Mucosa of stomach (tissue), 1 donor: ENCODE data around the gene ALK.

Source experiments
- H3K27me3 ChIP-seq: one replicate; pipeline ENCODE4 v1.7.0; 2013; ENCODE audit warnings: mild to moderate bottlenecking, low read length; ENCODE audit not compliant: control insufficient read depth, insufficient read depth
- H3K36me3 ChIP-seq: one replicate; pipeline ENCODE4 v1.7.0; 2013; ENCODE audit warnings: low read length; ENCODE audit not compliant: control insufficient read depth, insufficient read depth
- H3K4me1 ChIP-seq: one replicate; pipeline ENCODE4 v1.7.0; 2013; ENCODE audit warnings: mild to moderate bottlenecking, low read length; ENCODE audit not compliant: control insufficient read depth, insufficient read depth
- H3K4me3 ChIP-seq: one replicate; pipeline ENCODE4 v1.7.0; 2013; ENCODE audit warnings: low read length
- H3K9ac ChIP-seq: one replicate; pipeline ENCODE4 v1.7.0; 2013; ENCODE audit warnings: mild to moderate bottlenecking, low read length, moderate library complexity
- H3K9me3 ChIP-seq: one replicate; pipeline ENCODE4 v1.7.0; 2013; ENCODE audit warnings: mild to moderate bottlenecking, low read length, moderate library complexity; ENCODE audit not compliant: control insufficient read depth
- donor health status: Pancreatic carcinoma.

The ALK gene

DNA sequence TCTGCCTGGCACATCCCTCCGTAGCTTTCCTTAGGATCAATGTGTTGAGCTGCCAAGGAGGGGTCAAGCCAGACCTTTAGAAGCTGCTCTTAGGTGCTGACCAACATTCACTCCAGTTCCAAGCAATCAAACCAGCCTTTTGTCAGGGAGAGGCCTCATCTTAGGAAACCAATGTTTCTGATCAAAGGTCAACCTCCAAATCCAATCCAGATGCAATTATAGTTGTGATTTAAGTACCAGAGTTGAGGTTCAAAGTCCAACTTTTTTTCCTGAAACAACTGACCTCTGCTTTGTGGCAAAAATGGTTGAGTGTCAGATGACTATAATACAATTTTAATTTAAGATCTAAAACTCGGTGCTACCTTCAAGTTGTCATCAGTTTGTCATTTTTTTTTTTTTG lies 303.4 kb downstream of the ALK start:
- no peaks in the 10 kb centered on the region for H3K27me3 ChIP-seq
- H3K9me3 ChIP-seq: no peaks in the 10 kb centered on the region
- H3K4me1 ChIP-seq: peaks cover 21% of the 10 kb centered on the region
- H3K9ac ChIP-seq: no peak overlapping the region
- no peaks in the 10 kb centered on the region for H3K36me3 ChIP-seq
- H3K4me3 ChIP-seq: no peak overlapping the region

DNA sequence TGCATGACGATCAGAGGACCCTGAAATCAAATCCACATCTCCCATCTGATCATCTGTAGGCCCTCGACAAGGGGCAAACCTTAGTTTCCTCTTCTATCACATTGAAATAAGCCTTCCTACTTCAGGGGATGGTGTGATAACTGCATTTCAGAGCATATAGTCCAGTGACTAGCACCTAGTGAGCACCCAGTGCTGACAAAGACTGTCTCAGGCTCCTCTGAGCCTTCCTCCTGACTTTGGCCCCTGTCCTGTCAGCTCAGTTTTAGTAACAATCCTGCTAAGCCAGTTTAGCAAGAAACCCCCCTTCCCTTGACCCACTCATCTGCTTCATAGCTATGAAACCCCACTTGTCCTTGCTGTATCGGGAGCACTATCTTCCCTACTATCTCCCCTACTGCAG lies 304.0 kb downstream of the ALK start:
- Histone ChIP-seq H3K4me3 (no peak overlapping the region), H3K27me3 (no peaks in the 10 kb centered on the region), H3K36me3 (no peaks in the 10 kb centered on the region), H3K4me1 (peaks cover 21% of the 10 kb centered on the region), H3K9me3 (no peaks in the 10 kb centered on the region), H3K9ac (no peak overlapping the region)

DNA sequence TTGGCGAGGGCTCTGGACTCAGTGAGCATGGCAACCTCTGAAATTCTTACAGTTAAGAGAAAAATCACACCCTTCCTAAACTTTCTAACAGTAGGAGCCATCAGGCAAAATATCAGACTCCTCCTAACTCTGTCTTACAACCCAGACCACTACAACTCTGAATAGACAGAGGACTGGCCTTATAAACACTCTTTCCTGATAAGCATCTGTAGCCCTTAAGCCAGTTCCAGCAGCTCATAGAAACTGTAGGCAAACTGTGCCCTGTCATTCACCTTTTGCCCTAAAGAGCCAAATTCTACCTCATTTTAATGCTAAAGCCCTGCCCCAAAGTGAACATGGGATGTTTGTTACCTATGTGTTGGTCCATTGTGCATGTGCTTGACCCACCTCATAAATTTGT lies 304.8 kb downstream of the ALK start:
- no peak overlapping the region for H3K9ac ChIP-seq
- H3K9me3 ChIP-seq: no peaks in the 10 kb centered on the region
- no peaks in the 10 kb centered on the region for H3K27me3 ChIP-seq
- no peaks in the 10 kb centered on the region for H3K36me3 ChIP-seq
- no peak overlapping the region for H3K4me3 ChIP-seq
- H3K4me1 ChIP-seq: peaks cover 26% of the 10 kb centered on the region

GRCh38 chr2:29615841-29616240 lies 305.5 kb downstream of the ALK start:
- Histone ChIP-seq H3K4me1 (peaks cover 29% of the 10 kb centered on the region), H3K36me3 (no peaks in the 10 kb centered on the region), H3K27me3 (no peaks in the 10 kb centered on the region), H3K9ac (no peak overlapping the region), H3K9me3 (no peaks in the 10 kb centered on the region), H3K4me3 (no peak overlapping the region)

DNA sequence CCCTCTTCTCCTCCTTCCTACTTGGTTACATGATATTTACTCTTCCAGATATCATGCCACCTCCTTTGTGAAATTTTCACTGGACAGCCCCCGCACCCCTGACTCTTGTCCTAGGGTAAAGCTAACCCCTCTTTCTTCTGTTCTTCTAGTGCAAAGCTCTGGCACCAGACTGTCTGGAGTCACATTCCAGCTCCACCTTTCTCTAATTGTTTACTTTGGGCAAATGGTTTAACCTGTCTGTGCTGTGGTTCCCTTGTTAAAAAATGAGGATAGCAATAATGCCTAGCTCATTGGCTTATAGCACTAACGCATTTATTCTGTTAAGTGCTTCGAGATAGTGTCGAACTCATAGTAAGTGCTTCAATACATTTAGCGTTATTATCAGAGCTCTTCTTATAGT lies 306.2 kb downstream of the ALK start:
- no peaks in the 10 kb centered on the region for H3K27me3 ChIP-seq
- H3K4me3 ChIP-seq: no peak overlapping the region
- H3K36me3 ChIP-seq: no peaks in the 10 kb centered on the region
- H3K9me3 ChIP-seq: no peaks in the 10 kb centered on the region
- no peak overlapping the region for H3K9ac ChIP-seq
- peaks cover 29% of the 10 kb centered on the region for H3K4me1 ChIP-seq

- Histone ChIP-seq H3K4me1 (peaks cover 29% of the 10 kb centered on the region), H3K4me3 (no peak overlapping the region), H3K27me3 (no peaks in the 10 kb centered on the region)
Measured at GRCh38 chr2:29614295-29614830, 307.0 kb downstream of the ALK start.

GRCh38 chr2:29613792-29614266 lies 307.6 kb downstream of the ALK start:
- Histone ChIP-seq H3K27me3 (no peaks in the 10 kb centered on the region), H3K4me1 (peaks cover 29% of the 10 kb centered on the region), H3K4me3 (no peak overlapping the region), H3K36me3 (no peaks in the 10 kb centered on the region), H3K9ac (no peak overlapping the region), H3K9me3 (no peaks in the 10 kb centered on the region)

More at GRCh38 chr2:29614295-29614830, 307.0 kb downstream of the ALK start:
- Histone ChIP-seq H3K9ac (no peak overlapping the region), H3K36me3 (no peaks in the 10 kb centered on the region), H3K9me3 (no peaks in the 10 kb centered on the region)

DNA sequence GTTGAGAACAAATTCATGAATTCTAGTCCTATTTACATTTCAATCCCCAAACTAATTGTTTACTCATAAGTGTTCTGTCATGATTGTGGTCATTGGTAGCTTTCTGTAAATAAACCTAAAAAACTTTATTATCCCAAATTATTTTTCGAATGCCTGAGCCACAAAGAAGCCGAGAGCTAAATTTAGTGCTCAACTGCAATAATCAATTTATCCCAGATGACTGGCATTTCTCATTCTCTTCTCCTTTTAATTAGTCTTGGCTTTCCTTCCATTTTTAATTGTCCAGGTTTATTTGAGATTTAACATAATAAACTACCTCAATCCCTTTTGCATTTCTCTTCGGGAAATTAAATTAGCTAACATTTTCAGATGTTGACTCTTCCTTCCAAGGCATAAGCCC lies 308.3 kb downstream of the ALK start:
- Histone ChIP-seq H3K27me3 (no peaks in the 10 kb centered on the region), H3K4me1 (peaks cover 29% of the 10 kb centered on the region), H3K4me3 (no peak overlapping the region), H3K36me3 (no peaks in the 10 kb centered on the region), H3K9ac (no peak overlapping the region), H3K9me3 (no peaks in the 10 kb centered on the region)

DNA sequence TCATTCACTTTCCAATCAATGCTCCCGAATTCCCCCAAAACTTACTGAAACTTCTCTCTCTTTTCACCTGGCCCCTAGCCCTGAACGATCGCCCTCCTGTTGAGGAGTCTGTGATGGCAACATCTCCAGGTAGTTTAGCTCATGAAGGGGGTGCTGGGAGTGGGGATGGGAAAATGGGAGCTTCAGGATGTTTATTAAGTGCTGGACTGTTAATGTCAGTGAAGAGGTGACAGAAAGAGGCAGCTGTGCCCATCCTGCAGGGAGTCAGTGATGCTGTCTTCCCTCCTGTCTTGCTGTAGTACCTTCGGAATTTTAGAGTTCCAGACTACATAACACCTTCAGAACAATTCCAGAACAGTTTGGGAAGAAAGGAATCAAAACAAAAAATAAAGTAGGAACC lies 308.8 kb downstream of the ALK start:
- H3K9me3 ChIP-seq: no peaks in the 10 kb centered on the region
- no peaks in the 10 kb centered on the region for H3K27me3 ChIP-seq
- H3K4me1 ChIP-seq: peaks cover 24% of the 10 kb centered on the region
- no peak overlapping the region for H3K4me3 ChIP-seq
- H3K36me3 ChIP-seq: no peaks in the 10 kb centered on the region
- no peak overlapping the region for H3K9ac ChIP-seq

- Histone ChIP-seq H3K4me1 (peaks cover 18% of the 10 kb centered on the region), H3K9me3 (no peaks in the 10 kb centered on the region), H3K9ac (no peak overlapping the region), H3K27me3 (no peaks in the 10 kb centered on the region), H3K4me3 (no peak overlapping the region), H3K36me3 (no peaks in the 10 kb centered on the region)
Measured at GRCh38 chr2:29611850-29612249, 309.5 kb downstream of the ALK start.

- H3K9ac ChIP-seq: no peak overlapping the region
- H3K9me3 ChIP-seq: no peaks in the 10 kb centered on the region
- H3K4me3 ChIP-seq: no peak overlapping the region
- no peaks in the 10 kb centered on the region for H3K36me3 ChIP-seq
- H3K27me3 ChIP-seq: no peaks in the 10 kb centered on the region
- H3K4me1 ChIP-seq: peaks cover 18% of the 10 kb centered on the region
Measured at GRCh38 chr2:29611261-29611660, 310.1 kb downstream of the ALK start.

GRCh38 chr2:29610569-29610968 lies 310.8 kb downstream of the ALK start:
- Histone ChIP-seq H3K4me3 (no peak overlapping the region), H3K9ac (no peak overlapping the region), H3K36me3 (no peaks in the 10 kb centered on the region), H3K27me3 (no peaks in the 10 kb centered on the region), H3K9me3 (no peaks in the 10 kb centered on the region), H3K4me1 (peaks cover 18% of the 10 kb centered on the region)

DNA sequence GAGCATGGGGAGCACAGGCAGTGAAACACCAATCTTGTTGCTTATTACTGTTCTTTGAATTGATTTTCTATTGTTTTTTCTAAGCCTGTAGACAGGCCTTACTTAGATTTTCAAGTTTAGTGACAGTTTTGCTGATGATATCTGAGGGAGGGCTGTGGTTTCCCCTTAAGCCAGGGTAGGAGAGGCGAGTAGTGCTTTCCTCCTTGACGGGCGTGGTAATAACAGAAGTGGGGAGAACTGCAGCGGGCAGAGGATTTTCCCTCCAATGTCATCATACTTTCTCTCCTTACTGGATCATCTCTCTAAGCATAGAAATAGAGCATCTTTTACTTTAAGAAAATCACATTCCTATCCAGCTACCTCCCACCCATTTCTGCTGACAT lies 314.4 kb downstream of the ALK start:
- no peaks in the 10 kb centered on the region for H3K9me3 ChIP-seq
- H3K4me1 ChIP-seq: peaks cover 7% of the 10 kb centered on the region
- no peaks in the 10 kb centered on the region for H3K36me3 ChIP-seq
- no peaks in the 10 kb centered on the region for H3K27me3 ChIP-seq
- no peak overlapping the region for H3K9ac ChIP-seq
- no peak overlapping the region for H3K4me3 ChIP-seq
